ENCODE measurements around the gene PXYLP1. TPM values are rescaled to one million over a fixed set of nuclear protein-coding genes. Genes with fewer than 3 reads are reported as not detected.

Gene PXYLP1
- total RNA-seq, 2 experiments from 2014 or later, result 3.6 to 4.2 TPM

GRCh38 chr3:141285570-141285969 is 53.9 kb downstream of the PXYLP1 start:
- Histone ChIP-seq H3K36me3 (ENCODE audit: insufficient read depth, low read length) (no peaks in the 10 kb centered on the region), H3K27ac (ENCODE audit: low read depth, low read length, poor library complexity, severe bottlenecking) (no peak overlapping the region), H2AFZ (ENCODE audit: low read length) (no peak overlapping the region), H3K4me2 (ENCODE audit: low read length) (no peak overlapping the region), H3K4me3 (ENCODE audit: low read depth, low read length, poor library complexity, severe bottlenecking) (no peak overlapping the region), H3K9me2 (ENCODE audit: insufficient read depth, low read length) (no peaks in the 10 kb centered on the region), H3K4me1 (ENCODE audit: insufficient read depth, low read length, poor library complexity, severe bottlenecking) (no peaks in the 10 kb centered on the region), H3K9me3 (ENCODE audit: low read length) (no peaks in the 10 kb centered on the region), H3K79me2 (ENCODE audit: insufficient read depth, low read depth, low read length) (no peaks in the 10 kb centered on the region), H4K20me1 (ENCODE audit: insufficient read depth, low read length) (no peaks in the 10 kb centered on the region)
- no TSS peak for BruUV-seq (replicated peaks)
- intact Hi-C loops (cut with micrococcal nuclease; ENCODE audit: unreplicated experiment), result no loop called here
- no peak for DNase-seq (ENCODE audit: low spot score)
- POLR2A ChIA-PET, result interaction anchor here (0.5 to 1.0 kb wide), 3 partner anchors 21 to 168 kb away, joined by 3 to 4 read pairs (median 3); no protein-coding TSS in a partner anchor
- CTCF ChIA-PET (ENCODE audit: unreplicated experiment), result no interaction called here
- TF ChIP-seq EZH2phosphoT487 (IDR thresholded peaks at IDR 0.05; ENCODE audit: borderline replicate concordance, low read depth, low read length) (no peak), CTCF (conservative IDR thresholded peaks at IDR 0.05; ENCODE audit: low read length) (no peak)

- TF ChIP-seq CTCF (conservative IDR thresholded peaks at IDR 0.05; ENCODE audit: low read length) (no peak), EZH2phosphoT487 (IDR thresholded peaks at IDR 0.05; ENCODE audit: borderline replicate concordance, low read depth, low read length) (no peak)
- no peak overlapping the region for H3K4me3 ChIP-seq (ENCODE audit: low read depth, low read length, poor library complexity, severe bottlenecking)
- no peak overlapping the region for H2AFZ ChIP-seq (ENCODE audit: low read length)
- H3K36me3 ChIP-seq (ENCODE audit: insufficient read depth, low read length), result no peaks in the 10 kb centered on the region
- no peak overlapping the region for H3K4me2 ChIP-seq (ENCODE audit: low read length)
- intact Hi-C loops (cut with micrococcal nuclease; ENCODE audit: unreplicated experiment), result no loop called here
- H4K20me1 ChIP-seq (ENCODE audit: insufficient read depth, low read length), result no peaks in the 10 kb centered on the region
- no peak for DNase-seq (ENCODE audit: low spot score)
- no peaks in the 10 kb centered on the region for H3K79me2 ChIP-seq (ENCODE audit: insufficient read depth, low read depth, low read length)
- ChIA-PET POLR2A (no interaction called here), CTCF (ENCODE audit: unreplicated experiment) (no interaction called here)
- BruUV-seq (replicated peaks), result no TSS peak
- no peaks in the 10 kb centered on the region for H3K9me3 ChIP-seq (ENCODE audit: low read length)
- no peaks in the 10 kb centered on the region for H3K9me2 ChIP-seq (ENCODE audit: insufficient read depth, low read length)
- no peaks in the 10 kb centered on the region for H3K4me1 ChIP-seq (ENCODE audit: insufficient read depth, low read length, poor library complexity, severe bottlenecking)
- H3K27ac ChIP-seq (ENCODE audit: low read depth, low read length, poor library complexity, severe bottlenecking), result no peak overlapping the region
These were observed 55.2 kb downstream of the PXYLP1 start for GRCh38 chr3:141286856-141287255.

- H2AFZ ChIP-seq (ENCODE audit: low read length), result no peak overlapping the region
- H3K4me3 ChIP-seq (ENCODE audit: low read depth, low read length, poor library complexity, severe bottlenecking), result no peak overlapping the region
- no peaks in the 10 kb centered on the region for H3K9me2 ChIP-seq (ENCODE audit: insufficient read depth, low read length)
- H3K27ac ChIP-seq (ENCODE audit: low read depth, low read length, poor library complexity, severe bottlenecking), result no peak overlapping the region
- H3K4me2 ChIP-seq (ENCODE audit: low read length), result no peak overlapping the region
- BruUV-seq (replicated peaks), result no TSS peak
- ChIA-PET POLR2A (interaction anchor here (1.3 kb wide), 1 partner anchor 18 kb away, joined by 3 read pairs; no protein-coding TSS in a partner anchor), CTCF (ENCODE audit: unreplicated experiment) (no interaction called here)
- H3K36me3 ChIP-seq (ENCODE audit: insufficient read depth, low read length), result no peaks in the 10 kb centered on the region
- H3K9me3 ChIP-seq (ENCODE audit: low read length), result no peaks in the 10 kb centered on the region
- DNase-seq (ENCODE audit: low spot score), result no peak
- TF ChIP-seq CTCF (conservative IDR thresholded peaks at IDR 0.05; ENCODE audit: low read length) (no peak), EZH2phosphoT487 (IDR thresholded peaks at IDR 0.05; ENCODE audit: borderline replicate concordance, low read depth, low read length) (no peak)
- intact Hi-C loops (cut with micrococcal nuclease; ENCODE audit: unreplicated experiment), result no loop called here
- H4K20me1 ChIP-seq (ENCODE audit: insufficient read depth, low read length), result no peaks in the 10 kb centered on the region
- no peaks in the 10 kb centered on the region for H3K79me2 ChIP-seq (ENCODE audit: insufficient read depth, low read depth, low read length)
- no peaks in the 10 kb centered on the region for H3K4me1 ChIP-seq (ENCODE audit: insufficient read depth, low read length, poor library complexity, severe bottlenecking)
These were observed 55.7 kb downstream of the PXYLP1 start for GRCh38 chr3:141287326-141287725.

Data from OCI-LY7 (cell line).